NCI-H446 treated with DMSO at 0.1 percent for 48 hours (cell line): ENCODE results near the gene PTPRA.

Experiments used
- DNase-seq: peaks from one replicate; lab custom pipeline; 2025; lab: John Stamatoyannopoulos, UW

PTPRA gene

GRCh38 chr20:2937902-2938301 lies 64.6 kb downstream of the PTPRA start:
- DNase-seq = no peak

- peak; percentile 28 for DNase-seq
These were observed 69.2 kb downstream of the PTPRA start for GRCh38 chr20:2942439-2942838.

- no peak for DNase-seq
These were observed 74.0 kb downstream of the PTPRA start for GRCh38 chr20:2946988-2947961.

GRCh38 chr20:2948968-2949367 lies 75.7 kb downstream of the PTPRA start:
- no peak for DNase-seq

- DNase-seq = no peak
These were observed 79.5 kb downstream of the PTPRA start for GRCh38 chr20:2952766-2953165.

GRCh38 chr20:2955257-2955970 lies 82.1 kb downstream of the PTPRA start:
- no peak for DNase-seq

GRCh38 chr20:2956480-2956879 lies 83.2 kb downstream of the PTPRA start:
- no peak for DNase-seq

GRCh38 chr20:2967841-2968240 lies 94.6 kb downstream of the PTPRA start:
- DNase-seq = no peak

- no peak for DNase-seq
These were observed 98.8 kb downstream of the PTPRA start for GRCh38 chr20:2972126-2972525.

GRCh38 chr20:2973574-2973973 lies 100.3 kb downstream of the PTPRA start:
- DNase-seq = no peak

- DNase-seq = no peak
These were observed 105.2 kb downstream of the PTPRA start for GRCh38 chr20:2978519-2978918.

- no peak for DNase-seq
These were observed 108.4 kb downstream of the PTPRA start for GRCh38 chr20:2981646-2982045.

- DNase-seq = no peak
These were observed 110.2 kb downstream of the PTPRA start for GRCh38 chr20:2983508-2983907.

- no peak for DNase-seq
These were observed 110.8 kb downstream of the PTPRA start for GRCh38 chr20:2984028-2984501.

- no peak for DNase-seq
These were observed 111.8 kb downstream of the PTPRA start for GRCh38 chr20:2984956-2985661.

GRCh38 chr20:2986466-2986865 lies 113.2 kb downstream of the PTPRA start:
- DNase-seq = no peak

- no peak for DNase-seq
These were observed 114.6 kb downstream of the PTPRA start for GRCh38 chr20:2987861-2988260.

- no peak for DNase-seq
These were observed 118.3 kb downstream of the PTPRA start for GRCh38 chr20:2991532-2991931.

GRCh38 chr20:2993250-2993649 lies 120.0 kb downstream of the PTPRA start:
- DNase-seq = no peak

- DNase-seq = no peak
These were observed 122.5 kb downstream of the PTPRA start for GRCh38 chr20:2995796-2996195.

GRCh38 chr20:2998728-2999127 lies 125.4 kb downstream of the PTPRA start:
- no peak for DNase-seq

GRCh38 chr20:3000852-3001523 lies 127.7 kb downstream of the PTPRA start:
- peak; percentile 37 for DNase-seq
